Fibroblast of villous mesenchyme (primary cell): Measurements from ENCODE around the gene HIPK1. TPM values are rescaled to one million over a fixed set of nuclear protein-coding genes. Genes with fewer than 3 reads are reported as not detected.
"Not testable (repeated sequence)": the region's sequence is repeated elsewhere in the genome, so short reads cannot be mapped to it uniquely, and the experiment has no call there.

Experiments
- DNase-seq: peaks from one replicate; pipeline ENCODE4 v3.0.0-alpha.2; 2010; ENCODE audit warnings: low read depth
- H3K4me3 ChIP-seq: 2 replicates; pipeline ENCODE4 v1.5.1; 2011; ENCODE audit warnings: low read depth, mild to moderate bottlenecking, low read length
- CTCF ChIP-seq: IDR thresholded peaks from 2 replicates; pipeline ENCODE4 v1.5.1; 2012; ENCODE audit warnings: low read depth, mild to moderate bottlenecking, low read length; ENCODE audit not compliant: insufficient read depth
- total RNA-seq: library from RNA; depleted of rRNA; stranded (reverse); fragments of >200 nt; gene quantifications from 2 replicates; pipeline ENCODE4 v1.2.3, GENCODE V29; 2012

HIPK1 gene
- total RNA-seq, 1 donor: 32.4 TPM

GRCh38 chr1:113998361-113998760, 69.2 kb downstream of the HIPK1 start:
- TF ChIP-seq CTCF: no peak

GRCh38 chr1:113999233-113999632, 70.1 kb downstream of the HIPK1 start:
- TF ChIP-seq CTCF: no peak
- no peak overlapping the region for H3K4me3 ChIP-seq
- no peak for DNase-seq

More at GRCh38 chr1:113998361-113998760, 69.2 kb downstream of the HIPK1 start:
- DNase-seq: peak; percentile 66
- no peak overlapping the region for H3K4me3 ChIP-seq

GRCh38 chr1:113999799-114000198, 70.7 kb downstream of the HIPK1 start:
- H3K4me3 ChIP-seq: no peak overlapping the region
- DNase-seq: peak; percentile 17
- TF ChIP-seq CTCF: no peak

GRCh38 chr1:114000406-114000805, 71.3 kb downstream of the HIPK1 start:
- DNase-seq: no peak
- H3K4me3 ChIP-seq: no peak overlapping the region
- TF ChIP-seq CTCF: no peak

- no peak overlapping the region for H3K4me3 ChIP-seq
- no peak for TF ChIP-seq CTCF
- DNase-seq: peak; percentile 65
These were observed 73.5 kb downstream of the HIPK1 start for GRCh38 chr1:114002492-114003239.

- TF ChIP-seq CTCF: no peak
- DNase-seq: no peak
- H3K4me3 ChIP-seq: no peak overlapping the region
These were observed 74.3 kb downstream of the HIPK1 start for GRCh38 chr1:114003431-114003830.

GRCh38 chr1:114006825-114007224, 77.7 kb downstream of the HIPK1 start:
- DNase-seq: not testable (repeated sequence)

More at GRCh38 chr1:114006825-114007224, 77.7 kb downstream of the HIPK1 start:
- not testable (repeated sequence) for H3K4me3 ChIP-seq
